H9 (cell line): ENCODE results near the gene TRAPPC2L. TPM values are rescaled to one million over a fixed set of nuclear protein-coding genes. Genes with fewer than 3 reads are reported as not detected.
A peak's percentile ranks its signal among the peaks of the same experiment; 100 is the strongest.

Experiments
- DNase-seq: peaks from one replicate; pipeline ENCODE4 v3.0.0-alpha.2; 2017
- H2AFZ ChIP-seq: one replicate; pipeline ENCODE4 v1.6.1; 2013; ENCODE audit warnings: mild to moderate bottlenecking, low read length, control low read depth, moderate library complexity
- H2AK5ac ChIP-seq: 2 replicates; pipeline ENCODE4 v1.6.1; 2013; ENCODE audit warnings: low read length, control low read depth, mixed read lengths; ENCODE audit not compliant: insufficient read length
- H2BK120ac ChIP-seq: one replicate; pipeline ENCODE4 v1.6.1; 2013; ENCODE audit warnings: low read depth, mild to moderate bottlenecking, low read length, control low read depth, inconsistent platforms; ENCODE audit not compliant: poor library complexity, severe bottlenecking
- H2BK12ac ChIP-seq: 2 replicates; pipeline ENCODE4 v1.6.1; 2013; ENCODE audit warnings: low read length, control low read depth, mixed read lengths, low read depth; ENCODE audit not compliant: insufficient read length
- H2BK15ac ChIP-seq: 2 replicates; pipeline ENCODE4 v1.6.1; 2013; ENCODE audit warnings: low read depth, low read length, control low read depth
- H2BK20ac ChIP-seq: one replicate; pipeline ENCODE4 v1.6.1; 2013; ENCODE audit warnings: low read depth, mild to moderate bottlenecking, low read length, control low read depth, inconsistent platforms; ENCODE audit not compliant: poor library complexity, severe bottlenecking
- H2BK5ac ChIP-seq: 2 replicates; pipeline ENCODE4 v1.6.1; 2013; ENCODE audit warnings: low read length, control low read depth, mixed read lengths; ENCODE audit not compliant: insufficient read length
- H3K14ac ChIP-seq: 2 replicates; pipeline ENCODE4 v1.6.1; 2013; ENCODE audit warnings: low read length, control low read depth; ENCODE audit not compliant: insufficient read depth
- H3K18ac ChIP-seq: 2 replicates; pipeline ENCODE4 v1.6.1; 2013; ENCODE audit warnings: low read depth, mild to moderate bottlenecking, mixed read lengths, low read length, control low read depth; ENCODE audit not compliant: insufficient read length
- H3K23ac ChIP-seq: 2 replicates; pipeline ENCODE4 v1.6.1; 2013; ENCODE audit warnings: low read length, control low read depth, mixed read lengths, low read depth; ENCODE audit not compliant: insufficient read length
- H3K23me2 ChIP-seq: 2 replicates; pipeline ENCODE4 v1.6.1; 2013; ENCODE audit warnings: low read depth, mild to moderate bottlenecking, mixed read lengths, low read length, control low read depth; ENCODE audit not compliant: insufficient read length, poor library complexity, severe bottlenecking
- H3K27ac ChIP-seq: 2 replicates; pipeline ENCODE4 v1.5.1; 2013; ENCODE audit warnings: low read length, control low read depth, mixed read lengths, low read depth; ENCODE audit not compliant: insufficient read length
- H3K27me3 ChIP-seq: 2 replicates; pipeline ENCODE4 v1.6.1; 2013; ENCODE audit warnings: low read length, control low read depth, inconsistent platforms; ENCODE audit not compliant: insufficient read depth
- H3K4ac ChIP-seq: 2 replicates; pipeline ENCODE4 v1.6.1; 2013; ENCODE audit warnings: low read depth, mild to moderate bottlenecking, control low read depth, inconsistent platforms, low read length, moderate library complexity
- H3K4me1 ChIP-seq: 2 replicates; pipeline ENCODE4 v1.6.1; 2013; ENCODE audit warnings: low read length, control low read depth, inconsistent platforms; ENCODE audit not compliant: insufficient read depth
- H3K4me2 ChIP-seq: 2 replicates; pipeline ENCODE4 v1.6.1; 2013; ENCODE audit warnings: low read length, control low read depth, mixed read lengths; ENCODE audit not compliant: insufficient read length, insufficient read depth
- H3K56ac ChIP-seq: 2 replicates; pipeline ENCODE4 v1.6.1; 2013; ENCODE audit warnings: low read depth, mild to moderate bottlenecking, mixed read lengths, low read length, control low read depth; ENCODE audit not compliant: insufficient read length
- H3K79me1 ChIP-seq: 2 replicates; pipeline ENCODE4 v1.6.1; 2013; ENCODE audit warnings: low read depth, mild to moderate bottlenecking, moderate library complexity, low read length, control low read depth, inconsistent platforms; ENCODE audit not compliant: insufficient read depth, poor library complexity, severe bottlenecking
- H3K79me2 ChIP-seq: 2 replicates; pipeline ENCODE4 v1.6.1; 2013; ENCODE audit warnings: low read length, control low read depth, inconsistent platforms; ENCODE audit not compliant: insufficient read depth
- H3K9ac ChIP-seq: 2 replicates; pipeline ENCODE4 v1.6.1; 2013; ENCODE audit warnings: low read length, control low read depth, mixed read lengths; ENCODE audit not compliant: insufficient read length; ENCODE audit errors: extremely low read depth
- H3K9me3 ChIP-seq: one replicate; pipeline ENCODE4 v1.6.1; 2013; ENCODE audit warnings: low read depth, low read length, inconsistent platforms; ENCODE audit not compliant: control insufficient read depth
- H3T11ph ChIP-seq: one replicate; pipeline ENCODE4 v1.6.1; 2013; ENCODE audit warnings: mild to moderate bottlenecking, low read length, control low read depth, inconsistent platforms
- H4K20me1 ChIP-seq: one replicate; pipeline ENCODE4 v1.6.1; 2013; ENCODE audit not compliant: control insufficient read depth, insufficient read length, insufficient read depth
- H4K5ac ChIP-seq: 2 replicates; pipeline ENCODE4 v1.6.1; 2013; ENCODE audit warnings: low read depth, mild to moderate bottlenecking, mixed read lengths, low read length, control low read depth; ENCODE audit not compliant: insufficient read length
- H4K8ac ChIP-seq: replicated peaks from 2 replicates; pipeline ENCODE4 v1.6.1; 2013; ENCODE audit warnings: low read length, control low read depth, mixed read lengths, low read depth; ENCODE audit not compliant: insufficient read length
- H4K91ac ChIP-seq: 2 replicates; pipeline ENCODE4 v1.6.1; 2013; ENCODE audit warnings: low read depth, mild to moderate bottlenecking, moderate library complexity, mixed read lengths, low read length, control low read depth; ENCODE audit not compliant: insufficient read length
- H3K27ac Mint-ChIP-seq, 3 experiments: 2 replicates in 2 of 3; 3 replicates in 1 of 3; pipeline ENCODE4 v1.8.0; 2020 to 2021; ENCODE audit warnings: mixed read lengths in 3 of 3, mild to moderate bottlenecking in 1 of 3, moderate library complexity in 1 of 3
- H3K27me3 Mint-ChIP-seq: 2 replicates; pipeline ENCODE4 v1.8.0; 2021; ENCODE audit warnings: low read depth, mild to moderate bottlenecking, moderate library complexity, mixed read lengths
- H3K36me3 Mint-ChIP-seq, 3 experiments: 2 replicates in 2 of 3; 3 replicates in 1 of 3; pipeline ENCODE4 v1.8.0; 2020 to 2021; ENCODE audit warnings: low read depth in 3 of 3, mixed read lengths in 3 of 3; ENCODE audit not compliant: insufficient read depth in 1 of 3
- H3K4me1 Mint-ChIP-seq, 2 experiments: 2 replicates each; pipeline ENCODE4 v1.8.0; 2020; ENCODE audit warnings: mixed read lengths in 2 of 2
- H3K4me3 Mint-ChIP-seq, 2 experiments: 2 replicates in 1 of 2; 3 replicates in 1 of 2; pipeline ENCODE4 v1.8.0; 2020 to 2021; ENCODE audit warnings: mild to moderate bottlenecking in 2 of 2, mixed read lengths in 2 of 2, moderate library complexity in 1 of 2
- H3K9me3 Mint-ChIP-seq, 2 experiments: 2 replicates in 1 of 2; 3 replicates in 1 of 2; pipeline ENCODE4 v1.8.0; 2020; ENCODE audit warnings: mild to moderate bottlenecking in 2 of 2, mixed read lengths in 2 of 2, moderate library complexity in 1 of 2
- CTCF ChIP-seq: fragments of 200-600 bp; sonication (generic); conservative IDR thresholded peaks from 3 replicates; pipeline ENCODE4 v1.8.0; 2021; ENCODE audit warnings: antibody characterized with exemption, mild to moderate bottlenecking
- WGBS: extraction: QIAGEN DNeasy Blood & Tissue Kit; methylation state at CpG from one replicate; pipeline ENCODE4 v1.1.7; 2013; ENCODE audit warnings: missing lambda C conversion rate, low lambda C conversion rate, mixed read lengths; ENCODE audit not compliant: insufficient read length; ENCODE audit errors: extremely low coverage; 5-methylcytosine and 5-hydroxymethylcytosine counted together
- long read RNA-seq: library from polyadenylated mRNA; unstranded; transcript quantifications from one replicate; pipeline ENCODE4 v2.0.0, GENCODE V29; 2020
- total RNA-seq: library from RNA; stranded (reverse); gene quantifications from 2 replicates; pipeline ENCODE4 v1.2.1, GENCODE V29; 2021

TRAPPC2L gene
- total RNA-seq: 90.3 and 102 TPM in 2 replicates
- long read RNA-seq, transcript TRAPPC2L-213 (5 exons, 854 nt): minor isoform, 6 of 237 reads
- long read RNA-seq, transcript TRAPPC2L-209 (5 exons, 1,084 nt): minor isoform, 9 of 237 reads
- long read RNA-seq, transcript TRAPPC2L-201 (5 exons, 2,215 nt): major isoform, 48 of 237 reads
- long read RNA-seq, transcript TRAPPC2L-212 (4 exons, 499 nt): minor isoform, 8 of 237 reads
- long read RNA-seq, partial matches to known transcripts: 6 of 237 reads
- long read RNA-seq, other reads (novel, unspliced or antisense): 152 of 237 reads

GRCh38 chr16:88856828-88857727 is at the start of gene TRAPPC2L, which contains the start of gene GALNS:
TRAPPC2L (plus strand) TSS chr16:88857127; CDS start chr16:88857151, 24 bp downstream.
GALNS (minus strand) TSS chr16:88856947; CDS start chr16:88856877, 70 bp downstream.
- peaks cover 8% of the 10 kb centered on the region for H3K23me2 ChIP-seq
- H3K56ac ChIP-seq: no peak within 1 kb of the TSS
- H3K27ac Mint-ChIP-seq: peak within 1 kb of the TSS; percentile 24 to 98 (median 89); a peak in 6 of 7 replicates
- H3K79me1 ChIP-seq: no peaks in the 10 kb centered on the region
- H3K4me1 Mint-ChIP-seq: peaks cover 9 to 18% of the 10 kb centered on the region in 2 experiments
- WGBS: no CpG with 5 or more reads among the region's 87 CpGs
- H3K9me3 ChIP-seq: no peaks in the 10 kb centered on the region
- no peaks in the 10 kb centered on the region for H3K4me1 ChIP-seq
- no peak within 1 kb of the TSS for H2BK12ac ChIP-seq
- H3K79me2 ChIP-seq: no peaks in the 10 kb centered on the region
- H4K20me1 ChIP-seq: no peaks in the 10 kb centered on the region
- no peak within 1 kb of the TSS for H2BK15ac ChIP-seq
- H4K91ac ChIP-seq: no peak within 1 kb of the TSS
- peak within 1 kb of the TSS; percentile 64 for H3K18ac ChIP-seq
- no peak within 1 kb of the TSS for H2AFZ ChIP-seq
- H3K23ac ChIP-seq: no peak within 1 kb of the TSS
- H3K4ac ChIP-seq: no peak within 1 kb of the TSS
- H3K36me3 Mint-ChIP-seq: peaks cover 24 to 34% (median 26%) of the 10 kb centered on the region in 3 experiments
- peak within 1 kb of the TSS; percentile 96 to 100 for H3K4me3 Mint-ChIP-seq
- peak; percentile 96 for DNase-seq
- no peak within 1 kb of the TSS for H3T11ph ChIP-seq
- peak within 1 kb of the TSS; percentile 98 for H3K4me2 ChIP-seq
- no peak within 1 kb of the TSS for H2BK5ac ChIP-seq
- no peak within 1 kb of the TSS for H2AK5ac ChIP-seq
- no peak within 1 kb of the TSS for H2BK120ac ChIP-seq
- H3K27me3 ChIP-seq: no peaks in the 10 kb centered on the region
- H4K8ac ChIP-seq: no peak within 1 kb of the TSS
- H4K5ac ChIP-seq: peak within 1 kb of the TSS; percentile 14
- no peak for TF ChIP-seq CTCF
- H3K9ac ChIP-seq: peak within 1 kb of the TSS; percentile 83
- peaks cover 0 to 3% of the 10 kb centered on the region in 2 experiments; a peak in 2 of 5 replicates for H3K9me3 Mint-ChIP-seq
- peak within 1 kb of the TSS; percentile 48 for H3K14ac ChIP-seq
- H2BK20ac ChIP-seq: no peak within 1 kb of the TSS
- no peak within 1 kb of the TSS for H3K27ac ChIP-seq
- H3K27me3 Mint-ChIP-seq: no peaks in the 10 kb centered on the region
